Bone marrow (tissue), 2 donors: Measurements from ENCODE around the gene DDX54.

Experiments used
- DNase-seq, 2 donors: peaks; one replicate each; lab custom pipeline; 2025; lab: John Stamatoyannopoulos, UW

The DDX54 gene

GRCh38 chr12:113186666-113187325 lies 1.5 kb upstream of the DDX54 start:
- no peak for DNase-seq

DNA sequence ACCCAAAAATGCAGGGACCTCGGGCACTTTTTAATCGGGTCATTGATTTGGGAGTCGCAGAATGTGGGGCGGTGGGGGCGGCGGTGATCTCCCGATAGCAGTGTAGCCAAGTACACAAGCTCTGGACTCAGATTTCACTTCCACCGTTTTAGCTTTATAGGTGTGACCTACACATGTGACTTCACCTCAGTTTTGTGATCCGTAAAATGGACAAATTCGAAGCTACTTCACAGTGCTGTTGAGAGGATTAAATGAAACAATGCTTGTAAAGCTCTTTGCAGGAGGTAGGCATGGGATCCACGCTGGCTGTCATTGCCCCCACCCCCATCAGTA lies 721 bp upstream of the DDX54 start:
- DNase-seq = no peak

DNA sequence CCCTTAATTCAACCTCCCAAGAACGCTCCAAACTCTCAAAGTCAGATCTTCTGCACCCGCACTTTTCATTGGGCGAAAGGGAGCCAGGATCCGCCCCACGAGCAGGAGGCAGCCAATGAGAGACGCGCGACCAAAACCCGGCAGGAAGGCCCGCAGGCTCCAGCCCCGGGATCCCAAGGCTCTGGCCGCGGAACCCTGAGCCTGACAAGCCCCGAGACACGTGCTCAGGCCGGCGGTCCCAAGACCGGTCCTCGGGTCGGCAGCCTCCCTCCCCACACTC lies 438 bp downstream of the DDX54 start:
- DNase-seq = peak; percentile 85 to 92

GRCh38 chr12:113184098-113184899 lies 979 bp downstream of the DDX54 start:
- DNase-seq = no peak

GRCh38 chr12:113183030-113183589 lies 2.2 kb downstream of the DDX54 start:
- DNase-seq = no peak

DNA sequence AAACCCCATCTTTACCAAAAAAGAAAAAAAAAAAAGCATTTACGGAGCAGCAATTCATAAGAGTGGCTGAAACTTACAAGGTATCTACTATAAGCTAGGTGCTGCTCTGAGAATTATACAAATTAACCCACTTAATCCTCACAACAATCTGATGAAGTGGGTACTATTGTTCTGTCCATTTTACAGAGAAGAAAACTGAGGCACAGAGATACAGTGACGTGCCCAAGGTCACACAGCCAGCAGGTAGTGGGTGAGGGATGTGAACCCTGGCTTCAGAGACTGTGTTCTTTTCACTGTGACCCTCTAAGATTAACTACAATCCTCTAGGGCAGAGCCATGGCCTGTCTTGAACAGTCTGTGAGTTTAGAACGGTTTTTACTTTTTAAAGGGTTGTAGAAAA lies 3.3 kb downstream of the DDX54 start:
- no peak for DNase-seq

DNA sequence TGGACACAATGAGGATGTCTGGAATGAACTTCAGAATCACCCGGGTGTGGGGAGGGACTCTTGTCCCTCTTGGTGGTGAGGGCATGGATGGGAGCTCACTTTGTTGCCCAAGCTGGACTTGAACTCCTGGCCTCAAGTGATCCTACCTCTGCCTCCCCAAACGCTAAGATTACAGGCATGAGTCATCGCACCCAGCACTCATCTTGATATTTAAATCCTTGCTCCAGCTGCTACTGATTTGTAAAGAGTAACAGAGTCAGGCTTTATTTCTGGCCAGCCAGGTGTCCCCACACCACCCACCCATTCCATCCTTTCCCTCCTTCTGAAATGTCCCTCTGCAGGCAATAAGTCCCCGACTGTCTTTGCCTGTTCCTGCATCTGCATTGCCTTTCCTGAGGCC lies 4.9 kb downstream of the DDX54 start:
- no peak for DNase-seq

GRCh38 chr12:113179023-113179422 lies 6.3 kb downstream of the DDX54 start:
- no peak for DNase-seq

DNA sequence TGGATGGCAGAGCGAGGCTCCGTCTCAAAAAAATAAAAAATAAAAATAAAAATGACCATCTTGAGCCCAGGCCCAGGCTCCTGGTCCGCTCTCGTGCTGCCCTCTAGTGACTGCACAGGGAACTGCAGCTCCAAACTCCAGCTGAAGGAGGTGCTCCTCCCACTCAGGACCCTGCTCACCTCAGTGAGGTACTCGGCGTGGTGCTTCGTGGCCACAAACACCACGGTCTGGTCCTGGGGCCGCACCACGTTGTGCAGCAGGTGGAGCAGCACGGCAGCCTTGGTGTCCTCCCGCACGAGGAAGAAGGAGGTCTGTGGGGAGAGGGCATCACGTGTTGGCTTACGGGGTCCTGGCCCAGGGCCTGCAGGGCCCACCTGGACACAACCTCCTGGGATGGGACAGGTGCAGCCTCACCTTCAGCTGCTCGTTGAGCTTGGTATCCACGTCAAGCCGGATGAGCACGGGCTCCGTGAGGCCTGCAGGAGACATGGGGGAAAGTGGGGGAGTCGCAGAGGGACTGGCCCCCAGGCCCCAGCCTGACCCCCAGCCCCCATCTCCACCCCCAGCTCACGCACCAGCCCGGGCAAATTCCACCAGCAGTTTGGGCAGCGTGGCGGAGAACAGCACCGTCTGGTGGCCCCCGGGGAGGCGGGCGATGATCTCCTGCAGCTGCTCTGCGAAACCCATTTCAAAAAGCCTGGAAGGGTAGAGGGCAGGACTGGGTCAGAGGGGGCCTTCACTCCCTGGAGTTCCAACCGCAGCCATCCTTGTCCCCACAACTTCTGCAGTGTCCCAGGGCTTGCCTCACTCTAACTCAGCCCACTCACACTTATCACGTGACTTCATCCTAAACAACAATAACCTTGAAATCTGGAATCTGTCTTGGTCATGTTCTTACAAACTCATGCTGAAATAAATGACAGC lies 10.6 kb downstream of the DDX54 start:
- DNase-seq = peak; percentile 12 to 40

DNA sequence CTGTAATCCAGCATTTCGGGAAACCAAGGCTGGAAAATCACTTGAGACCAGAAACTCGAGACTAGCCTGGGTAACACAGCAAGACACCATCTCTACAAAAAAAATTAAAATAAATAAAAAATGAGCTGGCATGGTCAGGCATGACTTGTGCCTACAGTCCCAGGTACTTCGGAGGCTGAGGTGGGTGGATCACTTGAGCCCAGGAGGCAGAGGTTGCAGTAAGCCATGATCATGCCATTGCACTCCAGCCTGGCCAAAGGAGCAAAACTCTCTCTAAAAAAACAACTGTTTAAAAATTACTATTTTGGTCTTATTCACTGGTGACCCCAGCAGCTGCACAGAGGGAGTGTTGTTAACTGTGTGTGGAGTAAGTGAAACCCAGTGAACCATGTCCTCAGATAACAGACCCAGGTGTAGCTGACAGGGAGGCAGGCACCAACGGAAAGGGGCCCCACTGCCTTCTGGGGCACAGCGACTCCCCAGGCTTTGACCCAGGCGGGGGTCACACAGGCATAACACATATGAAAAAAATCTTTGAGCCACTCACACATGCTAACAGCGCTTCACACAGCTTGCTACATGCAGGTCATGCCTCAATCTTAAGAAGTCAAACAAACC lies 12.1 kb downstream of the DDX54 start:
- DNase-seq = no peak

DNA sequence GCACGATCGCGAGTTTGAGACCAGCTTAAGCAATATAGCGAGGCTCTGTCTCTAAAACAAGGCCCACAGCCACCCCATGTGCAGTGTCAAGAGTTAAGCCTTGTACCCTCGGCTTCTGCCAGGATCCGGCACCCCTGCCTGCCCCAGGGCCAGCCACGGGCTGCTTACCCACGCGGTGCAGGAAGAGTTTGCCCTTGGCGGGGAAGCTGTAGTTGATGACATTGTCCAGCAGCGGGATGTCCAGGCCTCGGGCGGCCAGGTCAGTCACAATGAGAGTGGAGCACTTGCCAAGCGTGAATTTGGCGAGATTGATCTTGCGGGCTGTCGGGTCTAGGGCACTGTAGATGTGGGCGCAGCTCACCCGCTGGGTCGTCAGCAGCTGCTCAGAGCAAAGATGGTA lies 13.1 kb downstream of the DDX54 start:
- no peak for DNase-seq

DNA sequence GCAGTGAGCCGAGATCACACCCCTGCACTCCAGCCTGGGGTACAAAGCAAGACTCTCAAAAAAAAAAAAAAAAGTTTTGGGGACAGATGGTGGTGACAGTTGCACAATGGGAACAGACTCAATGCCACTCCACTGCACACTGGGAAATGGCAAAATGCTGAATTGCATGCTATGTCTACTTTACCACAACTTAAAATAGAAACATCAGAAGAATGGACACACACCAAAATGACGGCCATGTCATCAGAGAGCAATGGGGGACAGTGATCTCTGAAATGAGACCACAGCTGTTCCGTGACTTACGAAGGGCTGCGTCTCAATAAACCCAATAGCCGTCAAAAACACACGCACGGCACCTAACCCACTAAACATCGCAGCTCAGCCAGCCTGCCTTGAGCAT lies 13.7 kb downstream of the DDX54 start:
- DNase-seq = no peak

DNA sequence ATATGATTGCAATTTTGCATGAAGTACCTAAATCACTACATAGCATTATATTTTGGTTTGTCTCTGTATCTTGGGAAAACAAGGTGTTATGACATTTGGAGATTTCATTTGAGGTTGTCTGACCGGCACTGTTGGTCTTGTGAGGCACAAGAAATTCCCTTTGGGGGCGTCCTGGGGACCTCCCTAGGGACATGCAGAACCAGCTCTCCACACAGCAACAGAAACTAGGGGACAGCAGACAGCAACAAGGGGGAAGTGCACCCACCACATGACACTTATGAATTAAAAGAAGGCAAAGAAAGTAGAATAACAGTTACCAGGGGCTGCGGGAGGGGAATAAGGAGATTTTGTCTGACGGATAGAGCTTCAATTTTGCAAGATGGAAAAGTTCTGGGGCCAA lies 14.4 kb downstream of the DDX54 start:
- no peak for DNase-seq

GRCh38 chr12:113170457-113170856 lies 14.8 kb downstream of the DDX54 start:
- no peak for DNase-seq

GRCh38 chr12:113169697-113170096 lies 15.6 kb downstream of the DDX54 start:
- DNase-seq = no peak

GRCh38 chr12:113167868-113168267 lies 17.4 kb downstream of the DDX54 start:
- DNase-seq = no peak

DNA sequence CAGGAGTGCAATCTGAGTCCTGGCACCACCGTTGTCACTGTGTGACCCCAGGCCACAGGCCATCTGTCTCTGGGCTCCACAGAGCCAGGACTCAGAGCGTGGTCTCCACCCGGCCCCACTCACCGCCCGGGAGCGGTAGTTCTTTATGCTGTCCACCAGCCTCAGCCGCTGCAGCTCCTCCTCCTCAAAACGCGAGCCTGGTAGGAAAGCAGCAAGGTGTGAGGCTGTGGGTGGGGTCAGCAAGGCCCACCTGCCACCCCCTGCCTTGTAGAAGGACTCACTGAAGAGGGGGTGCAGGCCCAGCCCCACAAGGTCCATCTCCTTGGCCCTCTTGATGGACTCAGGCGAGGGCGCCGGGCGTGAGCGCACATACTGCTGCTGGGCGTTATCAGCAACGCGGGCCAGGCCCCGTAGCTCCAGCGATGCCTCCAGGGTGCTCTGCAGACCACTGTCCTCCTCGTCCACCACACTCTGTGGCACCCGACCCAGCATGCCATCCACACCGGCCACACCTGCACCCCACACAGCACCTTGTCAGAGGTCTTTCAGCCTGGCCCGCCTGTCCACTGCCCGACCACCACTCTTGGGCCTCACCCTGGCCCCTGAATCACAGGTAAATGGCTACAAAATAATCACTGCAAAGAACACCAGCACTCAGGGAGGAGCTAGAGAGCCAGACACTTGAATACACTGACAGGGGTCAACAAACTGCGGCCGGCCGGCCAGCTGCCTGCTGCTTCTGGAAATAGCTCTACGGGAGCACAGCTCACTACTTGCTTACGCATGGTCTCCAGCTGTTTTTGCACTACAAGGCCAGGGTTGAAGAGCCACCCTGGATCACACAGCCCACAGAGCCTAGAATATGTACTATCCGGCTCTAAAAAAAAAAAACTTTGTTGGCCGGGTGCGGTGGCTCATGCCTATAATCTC lies 19.5 kb downstream of the DDX54 start:
- no peak for DNase-seq

GRCh38 chr12:113164014-113164413 lies 21.3 kb downstream of the DDX54 start:
- no peak for DNase-seq

GRCh38 chr12:113163030-113163360 lies 22.3 kb downstream of the DDX54 start:
- DNase-seq = no peak

- DNase-seq = no peak
These were observed 22.9 kb downstream of the DDX54 start for GRCh38 chr12:113162102-113163029.
